SK-N-SH (cell line): Measurements from ENCODE around the gene EIF3D. TPM values are rescaled to one million over a fixed set of nuclear protein-coding genes. Genes with fewer than 3 reads are reported as not detected.

Experiments used
- CTCF ChIA-PET: fragments of 300-600, 350-600 bp; formaldehyde crosslinking; extraction: SDS; loops from one replicate; lab custom pipeline; 2021; lab: Yijun Ruan, JAX
- POLR2A ChIA-PET: fragments of 350-600 bp; sonication (Branson Sonifier 250); formaldehyde crosslinking; extraction: SDS; loops from one replicate; lab custom pipeline; 2020; ENCODE audit warnings: antibody characterized with exemption, inconsistent platforms; lab: Yijun Ruan, JAX
- DNase-seq: peaks from one replicate; pipeline ENCODE4 v3.0.0; 2012
- H2AFZ ChIP-seq: fragments of 200-600 bp; sonication (generic); 2 replicates; pipeline ENCODE4 v1.8.1; 2016; ENCODE audit warnings: antibody characterized with exemption, mild to moderate bottlenecking, low read depth
- H3F3A ChIP-seq: fragments of 200-600 bp; sonication (generic); replicated peaks from 2 replicates; pipeline ENCODE3; 2016; ENCODE audit warnings: antibody characterized with exemption, mild to moderate bottlenecking; ENCODE audit not compliant: insufficient read depth
- H3K27ac ChIP-seq, 2 experiments: fragments of 200-500 bp in 1 of 2; fragments of 200-600 bp in 1 of 2; sonication (Bioruptor generic) in 1 of 2; sonication (generic), shearing (Covaris generic) in 1 of 2; 2 replicates each; pipeline versions ENCODE4 v1.5.1 to v1.6.1; 2014 to 2016; ENCODE audit warnings: low read depth in 2 of 2, inconsistent platforms in 1 of 2, low read length in 1 of 2, mild to moderate bottlenecking in 1 of 2, mixed read lengths in 1 of 2
- H3K27me3 ChIP-seq: fragments of 200-600 bp; sonication (generic), shearing (Covaris generic); 2 replicates; pipeline ENCODE4 v1.6.1; 2016; ENCODE audit warnings: mixed run types; ENCODE audit not compliant: insufficient read depth
- H3K36me3 ChIP-seq, 2 experiments: fragments of 200-500 bp in 1 of 2; fragments of 200-600 bp in 1 of 2; sonication (Bioruptor generic) in 1 of 2; sonication (generic) in 1 of 2; replicated peaks in 1 of 2; 2 replicates each; pipeline versions ENCODE3 to v1.5.1; 2014 to 2016; ENCODE audit warnings: low read length in 1 of 2, mild to moderate bottlenecking in 1 of 2; ENCODE audit not compliant: insufficient read depth in 2 of 2, control insufficient read depth in 1 of 2
- H3K4me1 ChIP-seq, 2 experiments: fragments of 200-500 bp in 1 of 2; fragments of 200-600 bp in 1 of 2; sonication (Bioruptor generic) in 1 of 2; sonication (generic), shearing (Covaris generic) in 1 of 2; 2 replicates each; pipeline versions ENCODE4 v1.5.1 to v1.6.1; 2014 to 2016; ENCODE audit warnings: low read depth in 1 of 2, low read length in 1 of 2, mixed run types in 1 of 2; ENCODE audit not compliant: insufficient read depth in 2 of 2, control insufficient read depth in 1 of 2
- H3K4me2 ChIP-seq: fragments of 200-600 bp; sonication (generic), shearing (Covaris generic); 2 replicates; pipeline ENCODE4 v1.6.1; 2017; ENCODE audit warnings: mixed run types
- H3K4me3 ChIP-seq, 2 experiments: fragments of 200-500 bp in 1 of 2; fragments of 200-600 bp in 1 of 2; sonication (Bioruptor generic) in 1 of 2; sonication (generic), shearing (Covaris generic) in 1 of 2; 2 replicates each; pipeline versions ENCODE4 v1.5.1 to v1.8.1; 2014 to 2016; ENCODE audit warnings: low read depth in 2 of 2, inconsistent platforms in 1 of 2, low read length in 1 of 2, mild to moderate bottlenecking in 1 of 2, mixed read lengths in 1 of 2, moderate library complexity in 1 of 2
- H3K79me2 ChIP-seq: fragments of 200-600 bp; sonication (generic); 2 replicates; pipeline ENCODE4 v1.8.1; 2017; ENCODE audit warnings: mild to moderate bottlenecking; ENCODE audit not compliant: insufficient read depth
- H3K9ac ChIP-seq: fragments of 200-600 bp; sonication (generic); 2 replicates; pipeline ENCODE4 v1.6.1; 2017; ENCODE audit warnings: mixed run types
- H3K9me2 ChIP-seq: fragments of 200-600 bp; sonication (generic); 2 replicates; pipeline ENCODE4 v1.6.1; 2017; ENCODE audit warnings: mixed run types
- H3K9me3 ChIP-seq: fragments of 200-600 bp; sonication (generic); 2 replicates; pipeline ENCODE4 v1.6.1; 2017; ENCODE audit warnings: mixed run types, mild to moderate bottlenecking, moderate library complexity
- H4K20me1 ChIP-seq: fragments of 200-600 bp; sonication (generic); 2 replicates; pipeline ENCODE4 v1.6.1; 2017; ENCODE audit warnings: mild to moderate bottlenecking, mixed run types; ENCODE audit not compliant: insufficient read depth
- JUND ChIP-seq: IDR thresholded peaks from 2 replicates; pipeline ENCODE4 v1.4.0; 2012
- MAX ChIP-seq: IDR thresholded peaks from 2 replicates; pipeline ENCODE4 v1.4.0; 2012; ENCODE audit warnings: low read depth
- MXI1 ChIP-seq: IDR thresholded peaks from 2 replicates; pipeline ENCODE4 v1.6.1; 2012; ENCODE audit warnings: mild to moderate bottlenecking, low read depth, low read length, improper control_type of control experiment
- POLR2AphosphoS5 ChIP-seq: IDR thresholded peaks from 2 replicates; pipeline ENCODE4 v1.6.1; 2012; ENCODE audit warnings: low read depth, low read length
- RAD21 ChIP-seq: IDR thresholded peaks from 2 replicates; pipeline ENCODE4 v1.6.1; 2012; ENCODE audit warnings: mild to moderate bottlenecking, low read length
- RFX5 ChIP-seq: IDR thresholded peaks from 2 replicates; pipeline ENCODE4 v1.6.1; 2012; ENCODE audit warnings: mild to moderate bottlenecking, improper control_type of control experiment, low read length
- RXRA ChIP-seq: IDR thresholded peaks from 2 replicates; pipeline ENCODE4 v1.4.0; 2012; ENCODE audit warnings: low read depth, mild to moderate bottlenecking, borderline replicate concordance
- SIN3A ChIP-seq: IDR thresholded peaks from 2 replicates; pipeline ENCODE4 v1.6.1; 2012; ENCODE audit warnings: low read depth, mild to moderate bottlenecking, low read length, moderate library complexity, borderline replicate concordance
- SMC3 ChIP-seq: IDR thresholded peaks from 2 replicates; pipeline ENCODE4 v1.6.1; 2012; ENCODE audit warnings: low read depth, low read length, improper control_type of control experiment
- TCF12 ChIP-seq: IDR thresholded peaks from 2 replicates; pipeline ENCODE4 v1.4.0; 2012
- USF1 ChIP-seq: IDR thresholded peaks from 2 replicates; pipeline ENCODE4 v1.4.0; 2012; ENCODE audit warnings: low read depth, borderline replicate concordance
- WGBS: methylation state at CpG from one replicate; pipeline ENCODE4 v1.1.6; 2017; ENCODE audit warnings: low lambda C conversion rate; 5-methylcytosine and 5-hydroxymethylcytosine counted together
- polyA plus RNA-seq, 3 experiments: library from polyadenylated mRNA; depleted of rRNA; stranded (reverse); fragments of >200 nt; gene quantifications; 2 replicates each; pipeline ENCODE4 v1.2.3, GENCODE V29; 2012
- TF ChIP-seq, protein P1 (sequence below): IDR thresholded peaks from 2 replicates; pipeline ENCODE4; 2012
- TF ChIP-seq, protein P2 (sequence below): IDR thresholded peaks from 2 replicates; pipeline ENCODE4 v1.6.1; 2012; ENCODE audit warnings: mild to moderate bottlenecking, low read depth, low read length, moderate library complexity

EIF3D gene
- polyA plus RNA-seq, 1 of the 3 experiments (the other 2 are of a cell fraction), result 423 TPM

- no peaks in the 10 kb centered on the region for H3K4me1 ChIP-seq
- no peak overlapping the region for H2AFZ ChIP-seq
- peaks cover 53% of the 10 kb centered on the region for H3F3A ChIP-seq
- TF ChIP-seq RXRA, result no peak
- CTCF ChIA-PET, result interaction anchor here (1.0 kb wide), 1 partner anchor 20 kb away, joined by 3 read pairs; no protein-coding TSS in a partner anchor
- no peaks in the 10 kb centered on the region for H3K9me2 ChIP-seq
- H3K9ac ChIP-seq, result no peak overlapping the region
- peaks cover 63 to 64% of the 10 kb centered on the region in 2 experiments for H3K36me3 ChIP-seq
- H3K9me3 ChIP-seq, result no peaks in the 10 kb centered on the region
- H3K4me2 ChIP-seq, result no peak overlapping the region
- H3K27me3 ChIP-seq, result no peaks in the 10 kb centered on the region
- DNase-seq, result no peak
- no peaks in the 10 kb centered on the region for H3K79me2 ChIP-seq
- H4K20me1 ChIP-seq, result peaks cover 4% of the 10 kb centered on the region; the same call in 1 of the 2 replicates
- no peak overlapping the region for H3K27ac ChIP-seq
- WGBS, result 96% methylated on average over 4 of the region's 4 CpGs
- POLR2A ChIA-PET, result interaction anchor here (1.2 kb wide), 1 partner anchor 16 kb away, joined by 5 read pairs; the partner anchor contains the start of gene EIF3D
- no peak overlapping the region for H3K4me3 ChIP-seq
Measured at GRCh38 chr22:36512991-36513390, 16.0 kb downstream of the EIF3D start.

GRCh38 chr22:36512333-36512732, 16.6 kb downstream of the EIF3D start:
- peaks cover 57 to 62% of the 10 kb centered on the region in 2 experiments for H3K36me3 ChIP-seq
- H3K79me2 ChIP-seq, result no peaks in the 10 kb centered on the region
- peaks cover 53% of the 10 kb centered on the region for H3F3A ChIP-seq
- POLR2A ChIA-PET, result interaction anchor here (0.7 to 1.2 kb wide), 2 partner anchors 17 to 86 kb away, joined by 3 to 5 read pairs; partner anchors contain the start of gene EIF3D
- H3K4me2 ChIP-seq, result no peak overlapping the region
- WGBS, result 89% methylated on average over 7 of the region's 8 CpGs
- H3K9me3 ChIP-seq, result no peaks in the 10 kb centered on the region
- H3K9ac ChIP-seq, result no peak overlapping the region
- no peak overlapping the region for H3K27ac ChIP-seq
- DNase-seq, result no peak
- TF ChIP-seq RFX5 (no peak), SIN3A (no peak), POLR2AphosphoS5 (no peak), TCF12 (no peak), SMC3 (no peak), MAX (no peak), RAD21 (no peak), USF1 (no peak), MXI1 (no peak), JUND (no peak)
- TF ChIP-seq, protein P1, sequence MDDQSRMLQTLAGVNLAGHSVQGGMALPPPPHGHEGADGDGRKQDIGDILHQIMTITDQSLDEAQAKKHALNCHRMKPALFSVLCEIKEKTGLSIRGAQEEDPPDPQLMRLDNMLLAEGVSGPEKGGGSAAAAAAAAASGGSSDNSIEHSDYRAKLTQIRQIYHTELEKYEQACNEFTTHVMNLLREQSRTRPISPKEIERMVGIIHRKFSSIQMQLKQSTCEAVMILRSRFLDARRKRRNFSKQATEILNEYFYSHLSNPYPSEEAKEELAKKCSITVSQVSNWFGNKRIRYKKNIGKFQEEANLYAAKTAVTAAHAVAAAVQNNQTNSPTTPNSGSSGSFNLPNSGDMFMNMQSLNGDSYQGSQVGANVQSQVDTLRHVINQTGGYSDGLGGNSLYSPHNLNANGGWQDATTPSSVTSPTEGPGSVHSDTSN, result no peak
- TF ChIP-seq, protein P2, sequence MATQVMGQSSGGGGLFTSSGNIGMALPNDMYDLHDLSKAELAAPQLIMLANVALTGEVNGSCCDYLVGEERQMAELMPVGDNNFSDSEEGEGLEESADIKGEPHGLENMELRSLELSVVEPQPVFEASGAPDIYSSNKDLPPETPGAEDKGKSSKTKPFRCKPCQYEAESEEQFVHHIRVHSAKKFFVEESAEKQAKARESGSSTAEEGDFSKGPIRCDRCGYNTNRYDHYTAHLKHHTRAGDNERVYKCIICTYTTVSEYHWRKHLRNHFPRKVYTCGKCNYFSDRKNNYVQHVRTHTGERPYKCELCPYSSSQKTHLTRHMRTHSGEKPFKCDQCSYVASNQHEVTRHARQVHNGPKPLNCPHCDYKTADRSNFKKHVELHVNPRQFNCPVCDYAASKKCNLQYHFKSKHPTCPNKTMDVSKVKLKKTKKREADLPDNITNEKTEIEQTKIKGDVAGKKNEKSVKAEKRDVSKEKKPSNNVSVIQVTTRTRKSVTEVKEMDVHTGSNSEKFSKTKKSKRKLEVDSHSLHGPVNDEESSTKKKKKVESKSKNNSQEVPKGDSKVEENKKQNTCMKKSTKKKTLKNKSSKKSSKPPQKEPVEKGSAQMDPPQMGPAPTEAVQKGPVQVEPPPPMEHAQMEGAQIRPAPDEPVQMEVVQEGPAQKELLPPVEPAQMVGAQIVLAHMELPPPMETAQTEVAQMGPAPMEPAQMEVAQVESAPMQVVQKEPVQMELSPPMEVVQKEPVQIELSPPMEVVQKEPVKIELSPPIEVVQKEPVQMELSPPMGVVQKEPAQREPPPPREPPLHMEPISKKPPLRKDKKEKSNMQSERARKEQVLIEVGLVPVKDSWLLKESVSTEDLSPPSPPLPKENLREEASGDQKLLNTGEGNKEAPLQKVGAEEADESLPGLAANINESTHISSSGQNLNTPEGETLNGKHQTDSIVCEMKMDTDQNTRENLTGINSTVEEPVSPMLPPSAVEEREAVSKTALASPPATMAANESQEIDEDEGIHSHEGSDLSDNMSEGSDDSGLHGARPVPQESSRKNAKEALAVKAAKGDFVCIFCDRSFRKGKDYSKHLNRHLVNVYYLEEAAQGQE, result no peak
- no peaks in the 10 kb centered on the region for H3K9me2 ChIP-seq
- H3K27me3 ChIP-seq, result no peaks in the 10 kb centered on the region
- H2AFZ ChIP-seq, result no peak overlapping the region
- peaks cover 4% of the 10 kb centered on the region; the same call in 1 of the 2 replicates for H4K20me1 ChIP-seq
- peaks cover 0 to 3% of the 10 kb centered on the region in 2 experiments; a peak in 2 of 4 replicates for H3K4me1 ChIP-seq
- CTCF ChIA-PET, result interaction anchor here (1.0 to 3.3 kb wide), 2 partner anchors 10 to 19 kb away, joined by 3 to 21 read pairs; no protein-coding TSS in a partner anchor
- H3K4me3 ChIP-seq, result no peak overlapping the region
